CD4-positive, alpha-beta T cell treated with Interferon alpha-2 for 1 hour (primary cell): ENCODE measurements around the gene GOLIM4.

Source experiments
- DNase-seq, 2 donors: peaks; one replicate each; pipeline ENCODE4 v3.0.0-alpha.2; 2020 to 2022

The GOLIM4 gene

DNA sequence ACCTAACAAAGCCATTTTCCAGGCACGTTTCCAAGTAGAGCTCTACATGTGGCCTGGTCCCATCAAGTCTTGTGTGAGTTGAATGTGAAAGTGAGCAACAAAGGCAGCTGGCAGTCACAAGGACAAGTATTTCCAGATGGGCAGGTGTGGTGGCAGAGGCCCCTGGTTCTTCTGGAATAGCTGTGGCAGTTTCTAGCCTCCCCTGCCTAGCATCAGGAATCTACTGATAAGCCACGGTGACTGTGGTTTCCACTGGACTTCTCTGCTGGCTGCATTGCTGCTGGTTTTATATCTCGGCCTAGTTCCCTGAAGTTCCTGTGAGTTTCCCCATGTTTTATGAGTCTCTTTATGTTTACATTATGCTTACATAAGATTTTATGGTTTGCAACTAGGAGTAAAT, 117.7 kb downstream of the GOLIM4 start:
- DNase-seq, result no peak

DNA sequence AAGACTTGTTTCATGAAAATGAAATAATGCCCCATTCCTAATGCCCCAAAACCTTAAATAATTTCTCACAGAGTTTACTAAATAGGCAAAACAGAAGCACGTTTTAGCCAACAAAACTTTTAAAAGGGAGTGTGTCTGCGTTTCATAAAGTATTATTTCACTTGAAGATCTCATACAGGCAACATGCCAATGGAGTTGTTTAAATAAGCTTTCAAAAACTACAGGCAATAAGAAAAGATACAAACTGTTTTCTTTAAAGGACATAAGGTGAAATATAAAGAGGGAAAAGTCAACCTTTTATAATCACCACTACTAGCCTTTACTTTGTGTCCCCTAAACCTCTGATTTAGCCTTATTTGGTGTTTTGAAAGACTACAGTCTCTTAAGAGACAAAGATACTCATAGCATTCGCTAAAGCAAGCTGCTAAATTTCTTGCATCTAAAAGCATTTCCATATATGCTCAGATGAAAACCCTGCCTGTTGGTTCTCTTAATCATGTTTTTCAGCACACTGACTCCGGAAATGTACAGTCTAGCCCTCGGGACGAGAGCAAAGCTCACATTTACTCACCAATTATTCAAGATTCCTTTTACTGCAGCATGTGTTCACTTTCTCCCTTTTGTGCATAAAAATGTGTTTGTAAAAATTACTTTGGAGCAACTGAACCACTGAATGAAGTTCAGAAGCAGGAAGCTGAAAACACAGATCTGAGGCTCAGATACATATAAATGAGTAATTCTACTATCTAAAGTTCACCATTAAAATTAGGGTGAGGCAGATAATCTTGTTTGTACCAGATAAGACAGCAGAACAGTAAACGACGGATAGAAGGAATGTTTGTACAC, 119.0 kb downstream of the GOLIM4 start:
- no peak for DNase-seq

DNA sequence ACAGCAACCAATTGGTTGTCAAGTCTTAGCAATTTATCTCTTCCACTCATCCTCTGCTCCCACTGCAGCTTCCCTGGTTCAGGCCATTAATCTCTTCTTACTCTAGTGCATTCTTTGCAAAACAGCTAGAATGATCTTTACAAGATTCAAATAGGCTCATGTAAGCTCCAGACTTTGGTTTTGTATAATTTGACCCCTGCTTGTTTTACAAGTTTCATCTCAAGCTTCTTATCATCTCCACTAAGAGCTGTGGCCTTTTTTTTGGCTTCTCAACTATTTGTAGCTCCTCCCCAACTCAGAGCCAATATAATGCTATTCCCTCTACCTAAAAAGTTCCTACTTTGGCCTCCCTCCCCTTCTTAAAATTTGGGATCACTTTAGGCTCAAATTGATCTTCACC, 121.8 kb downstream of the GOLIM4 start:
- no peak for DNase-seq

DNA sequence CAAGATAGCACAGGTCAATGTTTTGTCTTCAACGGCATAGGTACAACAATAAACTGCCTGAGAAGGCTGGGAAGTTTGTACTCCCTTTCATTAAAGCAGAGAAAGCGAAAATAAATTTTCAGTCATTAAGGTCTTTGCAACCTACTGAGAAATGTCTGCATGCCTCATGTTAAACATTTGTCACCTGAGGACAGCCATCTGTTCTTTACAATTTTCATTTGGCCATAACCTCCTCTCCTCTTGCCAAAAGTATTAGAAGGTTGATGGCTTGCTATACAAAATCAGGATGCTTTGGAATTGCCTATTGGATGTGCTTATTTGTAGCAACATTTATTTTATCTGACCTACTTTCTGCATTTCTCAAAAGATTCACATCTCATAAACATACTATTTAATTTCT, 122.7 kb downstream of the GOLIM4 start:
- no peak for DNase-seq

DNA sequence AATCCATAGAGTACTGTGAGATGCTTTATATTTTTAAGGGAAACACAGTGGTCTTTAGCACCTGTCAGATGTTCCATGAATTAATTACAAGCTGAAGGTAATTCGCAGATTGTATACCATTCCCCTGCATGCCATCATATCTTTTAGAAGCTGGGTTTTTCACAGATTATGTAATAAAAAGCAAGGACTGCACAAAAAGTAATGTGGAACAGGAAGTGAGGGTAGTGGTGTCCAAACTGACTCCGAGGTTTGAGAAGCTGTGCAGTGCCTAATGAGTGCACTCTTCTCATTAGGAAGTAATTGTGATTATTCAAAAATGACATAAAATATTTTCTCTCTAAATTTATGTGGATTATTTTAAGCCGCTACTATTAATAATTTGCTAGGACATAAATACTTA, 123.2 kb downstream of the GOLIM4 start:
- DNase-seq, result no peak

DNA sequence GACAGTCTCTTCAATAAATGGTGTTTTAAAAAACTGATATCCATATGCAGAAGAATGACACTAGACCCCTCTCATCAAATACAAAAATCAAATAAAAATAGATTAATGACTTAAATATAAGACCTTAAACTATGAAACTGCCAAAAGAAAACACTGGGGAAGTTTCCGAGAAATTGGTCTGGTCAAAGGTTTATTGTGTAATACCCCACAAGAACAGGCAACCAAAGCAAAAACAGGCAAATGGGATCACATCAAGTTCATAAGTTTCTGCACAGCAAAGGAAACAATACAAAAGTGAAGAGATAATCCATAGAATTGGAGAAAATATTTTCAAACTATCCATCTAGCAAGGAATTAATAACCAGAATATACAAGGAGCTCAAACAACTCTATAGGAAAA, 126.2 kb downstream of the GOLIM4 start:
- no peak for DNase-seq

DNA sequence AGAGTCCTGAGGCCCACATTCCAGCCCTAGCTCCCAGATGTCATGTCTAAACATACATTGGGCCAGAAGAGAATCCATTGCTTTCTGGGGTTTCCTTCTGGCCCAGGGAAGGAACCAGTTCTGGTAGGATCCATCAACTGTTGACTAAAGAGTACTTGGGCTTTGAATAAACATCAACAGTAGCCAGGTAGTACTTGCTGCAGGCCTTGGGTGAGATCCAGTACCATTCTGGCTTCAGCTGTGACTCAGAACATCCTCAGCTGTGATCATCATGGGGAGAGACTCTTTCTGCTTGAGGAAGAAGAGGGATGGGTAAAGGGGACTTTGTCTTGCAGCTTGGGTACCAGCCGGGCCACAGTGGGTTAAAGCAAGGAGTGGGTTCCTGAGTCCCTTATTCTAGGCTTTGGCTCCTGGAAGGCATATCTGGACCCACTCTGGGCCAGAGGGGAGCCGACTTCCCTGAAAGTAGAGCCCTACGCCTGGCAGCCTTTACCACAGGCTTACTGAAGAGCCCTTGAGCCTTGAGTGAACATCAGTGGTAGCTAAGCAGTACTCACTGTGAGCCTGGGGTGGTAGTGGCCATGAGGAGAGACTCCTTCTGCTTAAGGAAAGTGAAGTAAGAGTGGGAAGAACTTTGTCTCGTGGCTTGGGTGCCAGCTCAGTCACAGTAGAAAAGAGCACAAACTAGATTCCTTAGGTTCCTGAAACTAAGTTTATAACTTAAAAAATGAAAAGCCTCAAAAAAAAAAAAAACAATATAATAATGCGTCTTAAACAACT, 128.3 kb downstream of the GOLIM4 start:
- DNase-seq, result no peak
